Naive B cell (primary cell): Measurements from ENCODE around the gene C1R. TPM values are rescaled to one million over a fixed set of nuclear protein-coding genes. Genes with fewer than 3 reads are reported as not detected.
A peak's percentile ranks its signal among the peaks of the same experiment; 100 is the strongest.

Experiments used
- ATAC-seq, 2 donors: fragments of 150-1000 bp; cut with Tn5 transposase; 2 replicates each; pipeline ENCODE4 v1.10.0; 2021; ENCODE audit warnings: low read depth in 2 of 2, mild to moderate bottlenecking in 2 of 2, moderate library complexity in 2 of 2
- DNase-seq: peaks from one replicate; pipeline ENCODE4 v3.0.0; 2022
- H3K27ac Mint-ChIP-seq, 6 donors: one replicate each; pipeline ENCODE4 v1.8.0; 2020 to 2022; ENCODE audit warnings: mild to moderate bottlenecking in 6 of 6, mixed read lengths in 6 of 6, moderate library complexity in 5 of 6, inconsistent platforms in 2 of 6
- H3K27me3 Mint-ChIP-seq, 3 donors: one replicate each; pipeline ENCODE4 v1.8.0; 2021 to 2022; ENCODE audit warnings: mixed read lengths in 3 of 3, mild to moderate bottlenecking in 1 of 3
- H3K36me3 Mint-ChIP-seq, 2 donors: one replicate each; pipeline ENCODE4 v1.8.0; 2020 to 2022; ENCODE audit warnings: mixed read lengths in 2 of 2, inconsistent platforms in 1 of 2, mild to moderate bottlenecking in 1 of 2
- H3K4me1 Mint-ChIP-seq, 3 donors: one replicate each; pipeline ENCODE4 v1.8.0; 2020 to 2022; ENCODE audit warnings: mixed read lengths in 3 of 3, inconsistent platforms in 1 of 3, mild to moderate bottlenecking in 1 of 3, moderate library complexity in 1 of 3
- H3K4me3 Mint-ChIP-seq, 8 donors: one replicate each; pipeline ENCODE4 v1.8.0; 2020 to 2022; ENCODE audit warnings: mild to moderate bottlenecking in 8 of 8, mixed read lengths in 8 of 8, moderate library complexity in 8 of 8, inconsistent platforms in 2 of 8
- H3K9me3 Mint-ChIP-seq, 7 donors: one replicate each; pipeline ENCODE4 v1.8.0; 2020 to 2022; ENCODE audit warnings: mixed read lengths in 7 of 7, mild to moderate bottlenecking in 5 of 7, inconsistent platforms in 2 of 7, moderate library complexity in 1 of 7
- polyA plus RNA-seq, 6 donors: library from polyadenylated mRNA; unstranded; fragments of 300-500 nt; fragmentation: Illumina TruSeq; gene quantifications; one replicate each; pipeline ENCODE4 v1.2.3, GENCODE V29; 2021; ENCODE audit warnings: low read depth in 6 of 6

C1R gene
- polyA plus RNA-seq, 6 donors from 2014 or later: 0.95 to 3.1 (median 1.9) TPM; not detected in 1

- Mint-ChIP-seq H3K36me3 (no peaks in the 10 kb centered on the region), H3K9me3 (no peaks in the 10 kb centered on the region), H3K4me3 (peak within 1 kb of the TSS; percentile 88 to 97 (median 92)), H3K27ac (peak within 1 kb of the TSS in 5 of 6 donors; percentile 69 to 94 (median 92)), H3K4me1 (peaks cover 30 to 31% (median 31%) of the 10 kb centered on the region in 3 donors), H3K27me3 (no peaks in the 10 kb centered on the region)
- ATAC-seq (no peak), DNase-seq (no peak)
Measured at GRCh38 chr12:7128681-7129286, 36.5 kb upstream of the C1R start, which contains the start of gene RBP5. Gene RBP5, minus strand, starts transcription at chr12:7128889. Its CDS starts 114 bp downstream, at chr12:7128775.

DNA sequence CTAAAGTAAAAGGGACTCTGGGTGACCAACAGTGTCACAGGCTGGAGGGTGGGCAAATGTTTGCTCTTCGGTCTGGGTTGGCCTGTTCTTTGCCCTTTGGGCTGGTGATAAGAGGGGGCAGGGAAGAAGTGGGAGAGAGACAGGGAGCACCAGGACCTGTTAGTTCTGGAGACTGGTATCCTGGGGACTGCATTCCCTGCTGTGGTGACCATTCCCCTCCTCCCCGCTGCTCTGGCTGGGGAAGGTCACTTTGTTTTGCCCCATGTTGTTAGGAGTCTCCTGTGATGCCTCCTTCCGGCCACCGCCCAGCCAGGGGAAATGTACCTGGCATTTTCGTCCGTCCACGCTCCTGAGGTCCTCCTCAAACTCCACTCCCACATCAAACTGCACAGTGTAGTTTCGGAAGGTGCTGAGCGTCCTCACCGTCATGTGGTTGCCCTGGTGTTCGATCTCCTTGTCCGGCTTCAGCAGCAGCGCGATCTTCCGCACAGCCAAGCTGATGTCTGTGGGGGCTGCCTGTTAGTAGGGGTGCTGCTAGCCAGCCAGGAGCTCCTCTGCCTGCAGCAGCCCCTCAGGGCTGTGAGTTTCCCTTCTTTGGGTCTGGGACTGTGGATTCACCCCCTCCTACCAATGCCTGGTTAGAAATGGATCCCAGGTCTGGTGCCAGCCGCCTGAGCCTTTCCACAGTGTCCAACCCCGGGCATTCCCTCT lies 35.8 kb upstream of the C1R start:
- Mint-ChIP-seq H3K36me3 (no peaks in the 10 kb centered on the region), H3K9me3 (no peaks in the 10 kb centered on the region), H3K27ac (peak overlapping the region in 2 of 6 donors; percentile 69 to 92), H3K27me3 (no peaks in the 10 kb centered on the region), H3K4me3 (peak overlapping the region; percentile 47 to 96 (median 88)), H3K4me1 (peaks cover 30 to 31% (median 31%) of the 10 kb centered on the region in 3 donors)
- ATAC-seq: no peak
- no peak for DNase-seq

DNA sequence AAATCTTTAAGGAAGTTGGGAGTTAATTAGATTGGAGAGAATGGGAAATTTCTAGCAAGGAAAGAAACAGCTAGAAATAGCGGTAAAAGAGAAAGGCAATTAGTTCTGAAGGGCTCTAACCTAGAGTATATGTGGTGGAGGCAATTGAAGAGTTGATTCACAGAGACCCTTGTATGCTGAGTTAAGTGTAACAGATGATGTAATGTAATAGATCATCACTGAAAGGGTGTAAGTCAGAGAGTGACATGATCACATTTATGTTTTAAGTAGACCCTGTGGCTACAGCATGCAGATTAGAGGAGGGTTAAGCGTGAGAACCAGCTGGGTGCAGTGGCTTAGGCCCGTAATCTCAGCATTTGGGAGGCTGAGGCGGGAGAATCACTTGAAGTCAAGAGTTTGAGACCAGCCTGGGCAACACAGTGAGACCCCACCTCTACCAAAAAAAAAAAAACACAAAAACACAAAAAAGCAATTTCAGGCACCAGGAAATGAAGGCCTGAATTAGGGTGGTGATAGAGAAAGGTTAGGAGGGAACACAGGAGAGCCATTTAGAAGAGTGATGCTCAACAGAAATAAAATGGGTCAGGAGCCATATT lies 33.5 kb upstream of the C1R start:
- no peak for ATAC-seq
- Mint-ChIP-seq H3K27ac (no peak overlapping the region), H3K9me3 (no peaks in the 10 kb centered on the region), H3K36me3 (no peaks in the 10 kb centered on the region), H3K4me1 (peaks cover 12 to 15% (median 14%) of the 10 kb centered on the region in 3 donors), H3K27me3 (no peaks in the 10 kb centered on the region), H3K4me3 (peak overlapping the region in 2 of 8 donors; percentile 14 to 34)
- DNase-seq: no peak

- ATAC-seq: no peak
- Mint-ChIP-seq H3K27me3 (no peaks in the 10 kb centered on the region), H3K27ac (no peak overlapping the region), H3K4me1 (peaks cover 3 to 10% (median 6%) of the 10 kb centered on the region in 3 donors), H3K4me3 (peak overlapping the region in 1 of 8 donors; percentile 72), H3K9me3 (no peaks in the 10 kb centered on the region), H3K36me3 (no peaks in the 10 kb centered on the region)
- no peak for DNase-seq
Measured at GRCh38 chr12:7123806-7124522, 31.7 kb upstream of the C1R start.

GRCh38 chr12:7122811-7123769 lies 30.8 kb upstream of the C1R start:
- no peaks in the 10 kb centered on the region for H3K9me3 Mint-ChIP-seq
- H3K36me3 Mint-ChIP-seq: no peaks in the 10 kb centered on the region
- H3K4me1 Mint-ChIP-seq: peaks cover 0 to 11% (median 0%) of the 10 kb centered on the region in 3 donors
- no peak overlapping the region for H3K4me3 Mint-ChIP-seq
- no peaks in the 10 kb centered on the region for H3K27me3 Mint-ChIP-seq
- no peak overlapping the region for H3K27ac Mint-ChIP-seq
- DNase-seq (no peak), ATAC-seq (no peak)

- H3K27ac Mint-ChIP-seq: no peak overlapping the region
- H3K4me3 Mint-ChIP-seq: no peak overlapping the region
- DNase-seq (no peak), ATAC-seq (no peak)
- H3K9me3 Mint-ChIP-seq: no peaks in the 10 kb centered on the region
- H3K27me3 Mint-ChIP-seq: no peaks in the 10 kb centered on the region
- peaks cover 0 to 6% (median 0%) of the 10 kb centered on the region in 3 donors for H3K4me1 Mint-ChIP-seq
- no peaks in the 10 kb centered on the region for H3K36me3 Mint-ChIP-seq
Measured at GRCh38 chr12:7121324-7121723, 29.1 kb upstream of the C1R start.

- H3K36me3 Mint-ChIP-seq: no peaks in the 10 kb centered on the region
- H3K9me3 Mint-ChIP-seq: no peaks in the 10 kb centered on the region
- H3K27ac Mint-ChIP-seq: no peak overlapping the region
- ATAC-seq (no peak), DNase-seq (no peak)
- H3K27me3 Mint-ChIP-seq: no peaks in the 10 kb centered on the region
- peaks cover 0 to 6% (median 0%) of the 10 kb centered on the region in 3 donors for H3K4me1 Mint-ChIP-seq
- no peak overlapping the region for H3K4me3 Mint-ChIP-seq
Measured at GRCh38 chr12:7120166-7120565, 27.9 kb upstream of the C1R start.

- H3K4me1 Mint-ChIP-seq: peaks cover 0 to 6% (median 0%) of the 10 kb centered on the region in 3 donors
- H3K27ac Mint-ChIP-seq: no peak overlapping the region
Measured at GRCh38 chr12:7118881-7119280, 26.6 kb upstream of the C1R start.

GRCh38 chr12:7117670-7118069 lies 25.4 kb upstream of the C1R start:
- no peak overlapping the region for H3K27ac Mint-ChIP-seq
- H3K36me3 Mint-ChIP-seq: no peaks in the 10 kb centered on the region
- no peak overlapping the region for H3K4me3 Mint-ChIP-seq
- H3K27me3 Mint-ChIP-seq: no peaks in the 10 kb centered on the region
- H3K4me1 Mint-ChIP-seq: peaks cover 4 to 11% (median 5%) of the 10 kb centered on the region in 3 donors
- no peaks in the 10 kb centered on the region for H3K9me3 Mint-ChIP-seq
- no peak for ATAC-seq
- no peak for DNase-seq

More at GRCh38 chr12:7118881-7119280, 26.6 kb upstream of the C1R start:
- no peak overlapping the region for H3K4me3 Mint-ChIP-seq
- DNase-seq (no peak), ATAC-seq (no peak)
- no peaks in the 10 kb centered on the region for H3K27me3 Mint-ChIP-seq
- H3K9me3 Mint-ChIP-seq: no peaks in the 10 kb centered on the region
- no peaks in the 10 kb centered on the region for H3K36me3 Mint-ChIP-seq

GRCh38 chr12:7116916-7117315 lies 24.7 kb upstream of the C1R start:
- DNase-seq (no peak), ATAC-seq (no peak)
- Mint-ChIP-seq H3K36me3 (no peaks in the 10 kb centered on the region), H3K27me3 (no peaks in the 10 kb centered on the region), H3K4me3 (no peak overlapping the region), H3K9me3 (no peaks in the 10 kb centered on the region), H3K27ac (no peak overlapping the region), H3K4me1 (peaks cover 4 to 11% (median 5%) of the 10 kb centered on the region in 3 donors)

GRCh38 chr12:7116196-7116595 lies 24.0 kb upstream of the C1R start:
- no peak for DNase-seq
- H3K9me3 Mint-ChIP-seq: no peaks in the 10 kb centered on the region
- H3K4me3 Mint-ChIP-seq: no peak overlapping the region
- peak overlapping the region in 1 of 6 donors; percentile 10 for H3K27ac Mint-ChIP-seq
- ATAC-seq: no peak
- no peaks in the 10 kb centered on the region for H3K36me3 Mint-ChIP-seq
- peaks cover 4 to 11% (median 5%) of the 10 kb centered on the region in 3 donors for H3K4me1 Mint-ChIP-seq
- no peaks in the 10 kb centered on the region for H3K27me3 Mint-ChIP-seq

DNA sequence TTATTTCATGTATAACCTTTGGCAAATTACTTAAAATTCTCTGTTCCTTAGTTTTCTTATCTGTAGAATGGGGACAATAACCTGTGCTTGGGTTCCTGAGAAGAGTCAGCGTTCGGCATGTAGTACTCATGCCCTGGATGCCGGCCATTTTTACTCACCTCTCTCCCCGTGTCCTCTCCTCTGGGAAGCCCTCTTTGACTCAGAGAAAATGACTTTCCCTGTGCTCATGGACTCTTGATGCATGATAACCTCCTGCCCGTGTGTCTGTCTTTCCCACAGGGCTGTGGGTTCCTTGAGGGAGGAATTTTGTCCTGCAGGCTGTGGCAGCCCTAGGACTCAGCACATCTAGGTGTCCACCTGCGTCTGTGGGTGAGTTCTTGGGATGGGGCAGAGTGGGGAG lies 22.6 kb upstream of the C1R start:
- H3K36me3 Mint-ChIP-seq: no peaks in the 10 kb centered on the region
- peaks cover 4 to 11% (median 6%) of the 10 kb centered on the region in 3 donors for H3K4me1 Mint-ChIP-seq
- H3K4me3 Mint-ChIP-seq: no peak overlapping the region
- DNase-seq (no peak), ATAC-seq (no peak)
- no peaks in the 10 kb centered on the region for H3K9me3 Mint-ChIP-seq
- no peak overlapping the region for H3K27ac Mint-ChIP-seq
- no peaks in the 10 kb centered on the region for H3K27me3 Mint-ChIP-seq
